CD4-positive, alpha-beta T cell (primary cell): Measurements from ENCODE around the gene DVL1. TPM values are rescaled to one million over a fixed set of nuclear protein-coding genes. Genes with fewer than 3 reads are reported as not detected.

Source experiments
- ATAC-seq: fragments of 200-7000 bp; cut with Tn5 transposase; one replicate; pipeline ENCODE4 v1.10.0; 2022; ENCODE audit warnings: mild to moderate bottlenecking; ENCODE audit not compliant: poor library complexity
- CTCF ChIA-PET: fragments of 350-600 bp; sonication (Branson Sonifier 250); formaldehyde crosslinking; loops from one replicate; lab custom pipeline; 2021; ENCODE audit warnings: antibody characterized with exemption, inconsistent platforms; lab: Charles Lee
- POLR2A ChIA-PET: fragments of 350-600 bp; sonication (Branson Sonifier 250); formaldehyde crosslinking; loops from one replicate; lab custom pipeline; 2021; ENCODE audit warnings: antibody characterized with exemption, inconsistent platforms; lab: Charles Lee
- DNase-seq, 14 experiments: peaks; one replicate each; pipeline ENCODE4 v3.0.0-alpha.2; 2013 to 2020; ENCODE audit warnings: mixed read lengths in 2 of 14
- H3K27ac ChIP-seq, 2 donors: one replicate each; pipeline versions ENCODE4 v1.5.1 to v1.7.0; 2013; ENCODE audit warnings: low read length in 2 of 2, low read depth in 1 of 2, mild to moderate bottlenecking in 1 of 2
- H3K27me3 ChIP-seq, 2 experiments: 1 replicate in 1 of 2; 2 replicates in 1 of 2; pipeline versions ENCODE4 v1.6.1 to v1.7.0; 2013; ENCODE audit warnings: low read length in 2 of 2, control low read depth in 1 of 2, mild to moderate bottlenecking in 1 of 2, moderate library complexity in 1 of 2; ENCODE audit not compliant: insufficient read depth in 2 of 2, control insufficient read depth in 1 of 2
- H3K36me3 ChIP-seq: one replicate; pipeline ENCODE4 v1.6.1; 2013; ENCODE audit warnings: low read length, control low read depth; ENCODE audit not compliant: insufficient read depth
- H3K4me1 ChIP-seq: one replicate; pipeline ENCODE4 v1.6.1; 2013; ENCODE audit warnings: low read length, control low read depth; ENCODE audit not compliant: insufficient read depth
- H3K4me3 ChIP-seq: one replicate; pipeline ENCODE4 v1.5.1; 2013; ENCODE audit warnings: mild to moderate bottlenecking, low read length, moderate library complexity
- H3K9me3 ChIP-seq, 2 experiments: 1 replicate in 1 of 2; 2 replicates in 1 of 2; pipeline versions ENCODE4 v1.6.1 to v1.7.0; 2013; ENCODE audit warnings: low read length in 2 of 2, mild to moderate bottlenecking in 2 of 2, control low read depth in 1 of 2, moderate library complexity in 1 of 2; ENCODE audit not compliant: control insufficient read depth in 1 of 2, insufficient read depth in 1 of 2
- H3K27ac Mint-ChIP-seq: one replicate; pipeline ENCODE4 v1.8.0; 2020; ENCODE audit warnings: mixed read lengths
- H3K27me3 Mint-ChIP-seq: one replicate; pipeline ENCODE4 v1.8.0; 2021; ENCODE audit warnings: mixed read lengths
- H3K36me3 Mint-ChIP-seq: one replicate; pipeline ENCODE4 v1.8.0; 2021; ENCODE audit warnings: low read depth, mixed read lengths
- H3K4me1 Mint-ChIP-seq: one replicate; pipeline ENCODE4 v1.8.0; 2021; ENCODE audit warnings: low read depth, mixed read lengths
- H3K4me3 Mint-ChIP-seq: one replicate; pipeline ENCODE4 v1.8.0; 2020; ENCODE audit warnings: mild to moderate bottlenecking, mixed read lengths
- H3K9me3 Mint-ChIP-seq: one replicate; pipeline ENCODE4 v1.8.0; 2020; ENCODE audit warnings: mixed read lengths
- CTCF ChIP-seq: fragments of 200-600 bp; IDR thresholded peaks from one replicate; pipeline ENCODE4 v1.8.0; 2022; ENCODE audit warnings: antibody characterized with exemption, mild to moderate bottlenecking
- intact Hi-C, 2 experiments: fragments of 100-400 bp; cut with DNase I in 1 of 2; cut with micrococcal nuclease in 1 of 2; formaldehyde crosslinking; loops; one replicate each; pipeline versions ENCODE4 v1.15.1 to v1.9.0; 2023 to 2025; cut with DNase I, micrococcal nuclease
- total RNA-seq, 174 experiments: library from RNA in 2 of 174; stranded (reverse) in 2 of 174; gene quantifications; one replicate each; pipeline ENCODE4 v1.2.3 and lab custom pipeline; 2021 to 2026

DVL1 gene
- total RNA-seq, 2 experiments from 2014 or later, result 44.9 to 45.5 TPM

- Histone ChIP-seq H3K36me3 (peaks cover 59% of the 10 kb centered on the region), H3K4me3 (no peak overlapping the region), H3K27ac (no peak overlapping the region), H3K4me1 (peaks cover 21% of the 10 kb centered on the region), H3K27me3 (no peaks in the 10 kb centered on the region), H3K9me3 (no peaks in the 10 kb centered on the region)
- H3K4me3 Mint-ChIP-seq, result peak overlapping the region; percentile 51
- intact Hi-C loops, result no loop called here
- DNase-seq (no peak), ATAC-seq (no peak)
- POLR2A ChIA-PET, result no interaction called here
- H3K27me3 Mint-ChIP-seq, result no peaks in the 10 kb centered on the region
- CTCF ChIA-PET, result no interaction called here
- no peak overlapping the region for H3K27ac Mint-ChIP-seq
- peaks cover 4% of the 10 kb centered on the region for H3K4me1 Mint-ChIP-seq
- TF ChIP-seq CTCF, result no peak
- H3K36me3 Mint-ChIP-seq, result peaks cover 28% of the 10 kb centered on the region
- H3K9me3 Mint-ChIP-seq, result no peaks in the 10 kb centered on the region
Observed at GRCh38 chr1:1312450-1313314, 36.5 kb downstream of the DVL1 start.

- Histone ChIP-seq H3K9me3 (no peaks in the 10 kb centered on the region), H3K27me3 (no peaks in the 10 kb centered on the region), H3K4me1 (peaks cover 31% of the 10 kb centered on the region), H3K27ac (no peak overlapping the region), H3K36me3 (peaks cover 54% of the 10 kb centered on the region), H3K4me3 (no peak overlapping the region)
- ATAC-seq, result no peak
- Mint-ChIP-seq H3K4me1 (peaks cover 12% of the 10 kb centered on the region), H3K27ac (peak overlapping the region; percentile 36), H3K36me3 (peaks cover 29% of the 10 kb centered on the region), H3K27me3 (no peaks in the 10 kb centered on the region), H3K9me3 (no peaks in the 10 kb centered on the region), H3K4me3 (peak overlapping the region; percentile 65)
- CTCF ChIA-PET, result no interaction called here
- POLR2A ChIA-PET, result interaction anchor here (0.8 to 1.5 kb wide), 2 partner anchors 64 to 88 kb away, joined by 3 read pairs; partner anchors contain the start of gene CCNL2
- peak in 1 of 14 experiments; percentile 42 for DNase-seq
- intact Hi-C loops, result no loop called here
- no peak for TF ChIP-seq CTCF
Observed at GRCh38 chr1:1311107-1312104, 37.8 kb downstream of the DVL1 start.

- Histone ChIP-seq H3K4me1 (peaks cover 39% of the 10 kb centered on the region), H3K4me3 (no peak overlapping the region), H3K36me3 (peaks cover 51% of the 10 kb centered on the region), H3K9me3 (no peaks in the 10 kb centered on the region), H3K27ac (no peak overlapping the region), H3K27me3 (no peaks in the 10 kb centered on the region)
- intact Hi-C loops, result no loop called here
- H3K27ac Mint-ChIP-seq, result peak overlapping the region; percentile 36
- no peak for ATAC-seq
- DNase-seq, result no peak
- TF ChIP-seq CTCF, result no peak
- H3K4me3 Mint-ChIP-seq, result peak overlapping the region; percentile 71
- H3K36me3 Mint-ChIP-seq, result peaks cover 29% of the 10 kb centered on the region
- CTCF ChIA-PET, result no interaction called here
- POLR2A ChIA-PET, result interaction anchor here (0.9 to 1.5 kb wide), 2 partner anchors 15 to 65 kb away, joined by 3 to 4 read pairs; no protein-coding TSS in a partner anchor
- H3K4me1 Mint-ChIP-seq, result peaks cover 20% of the 10 kb centered on the region
- H3K27me3 Mint-ChIP-seq, result no peaks in the 10 kb centered on the region
- no peaks in the 10 kb centered on the region for H3K9me3 Mint-ChIP-seq
Observed at GRCh38 chr1:1310476-1311053, 38.7 kb downstream of the DVL1 start.
